HepG2 (cell line): ENCODE data around the gene NDRG2. TPM values are rescaled to one million over a fixed set of nuclear protein-coding genes. Genes with fewer than 3 reads are reported as not detected.
A peak's percentile ranks its signal among the peaks of the same experiment; 100 is the strongest.

ENCODE experiments used
- AFF4 ChIP-seq: sonication (generic); formaldehyde crosslinking; IDR thresholded peaks from 2 replicates; pipeline ENCODE4 v1.4.0; 2020; ENCODE audit warnings: missing genetic modification reagents
- ARNT2 ChIP-seq: sonication (generic); formaldehyde crosslinking; IDR thresholded peaks from 2 replicates; pipeline ENCODE4 v1.8.0; 2022; ENCODE audit warnings: mild to moderate bottlenecking, low read depth, missing genetic modification reagents, moderate library complexity
- CSRNP1 ChIP-seq: sonication (generic); formaldehyde crosslinking; IDR thresholded peaks from 2 replicates; pipeline ENCODE4 v1.8.1; 2023; ENCODE audit warnings: mild to moderate bottlenecking, missing genetic modification reagents
- HDAC1 ChIP-seq: sonication (generic); formaldehyde crosslinking; IDR thresholded peaks from 2 replicates; pipeline ENCODE4 v1.5.1; 2020; ENCODE audit warnings: mild to moderate bottlenecking, missing genetic modification reagents
- HNRNPK ChIP-seq: fragments of 200-400 bp; formaldehyde crosslinking; IDR thresholded peaks from 2 replicates; pipeline ENCODE4 v1.6.1; 2018; ENCODE audit warnings: low read length, low read depth, moderate library complexity, mild to moderate bottlenecking; ENCODE audit not compliant: poor library complexity, severe bottlenecking
- JUN ChIP-seq: sonication (generic); formaldehyde crosslinking; IDR thresholded peaks from 2 replicates; pipeline ENCODE4 v1.4.0; 2020; ENCODE audit warnings: mild to moderate bottlenecking, missing genetic modification reagents
- MXI1 ChIP-seq: IDR thresholded peaks from 3 replicates; pipeline ENCODE4 v1.6.1; 2012; ENCODE audit warnings: low read depth, low read length, inconsistent platforms, borderline replicate concordance
- NFKBIZ ChIP-seq: IDR thresholded peaks from 2 replicates; pipeline ENCODE4 v1.6.1; 2018; ENCODE audit warnings: missing genetic modification reagents, missing compliant biosample characterization
- PAX8 ChIP-seq: sonication (generic); formaldehyde crosslinking; IDR thresholded peaks from 2 replicates; pipeline ENCODE4 v1.8.0; 2022; ENCODE audit warnings: mild to moderate bottlenecking, missing genetic modification reagents, borderline replicate concordance
- RAD51 ChIP-seq: fragments of 450-650 bp; IDR thresholded peaks from 2 replicates; pipeline ENCODE4 v1.6.1; 2016; ENCODE audit warnings: borderline replicate concordance
- SCMH1 ChIP-seq: sonication (generic); formaldehyde crosslinking; IDR thresholded peaks from 2 replicates; pipeline ENCODE4 v1.9.0; 2021; ENCODE audit warnings: missing genetic modification reagents, mild to moderate bottlenecking, borderline replicate concordance
- SKIL ChIP-seq: sonication (generic); formaldehyde crosslinking; IDR thresholded peaks from 2 replicates; pipeline ENCODE4 v1.8.0; 2022; ENCODE audit warnings: missing genetic modification reagents, mild to moderate bottlenecking, moderate library complexity, borderline replicate concordance
- SMYD3 ChIP-seq: sonication (generic); formaldehyde crosslinking; IDR thresholded peaks from 2 replicates; pipeline ENCODE4 v1.8.1; 2023; ENCODE audit warnings: mild to moderate bottlenecking, missing genetic modification reagents
- TOPORS ChIP-seq: sonication (generic); formaldehyde crosslinking; IDR thresholded peaks from 2 replicates; pipeline ENCODE4 v1.8.0; 2023; ENCODE audit warnings: mild to moderate bottlenecking, missing genetic modification reagents
- ZBTB33 ChIP-seq: sonication (generic); formaldehyde crosslinking; IDR thresholded peaks from 2 replicates; pipeline ENCODE4 v1.4.0; 2020; ENCODE audit warnings: missing genetic modification reagents
- ZNF235 ChIP-seq: sonication (generic); formaldehyde crosslinking; IDR thresholded peaks from 2 replicates; pipeline ENCODE4 v1.8.1; 2023; ENCODE audit warnings: mild to moderate bottlenecking, missing genetic modification reagents, borderline replicate concordance
- ZNF333 ChIP-seq: sonication (generic); formaldehyde crosslinking; IDR thresholded peaks from 2 replicates; pipeline ENCODE4 v1.4.0; 2020; ENCODE audit warnings: mild to moderate bottlenecking, missing genetic modification reagents, borderline replicate concordance
- ZNF800 ChIP-seq: sonication (generic); formaldehyde crosslinking; IDR thresholded peaks from 2 replicates; pipeline ENCODE4 v1.4.0; 2020; ENCODE audit warnings: missing genetic modification reagents
- polyA plus RNA-seq, 8 experiments: library from polyadenylated mRNA; depleted of rRNA in 3 of 8; stranded (reverse) in 7 of 8; unstranded in 1 of 8; fragments of >200 nt; fragmentation: Illumina TruSeq in 4 of 8; extraction: Trizol in 4 of 8; gene quantifications; 2 replicates each; pipeline versions ENCODE4 v1.2.1 to v1.2.3, GENCODE V29; 2011 to 2016; ENCODE audit warnings: low read depth in 4 of 8, missing spikeins in 1 of 8, mixed read lengths in 1 of 8; ENCODE audit not compliant: insufficient read depth in 1 of 8
- total RNA-seq, 5 experiments: library from RNA; depleted of rRNA; stranded (reverse); fragments of >200 nt; fragmentation: Illumina TruSeq; extraction: Trizol; gene quantifications; 2 replicates each; pipeline ENCODE4 v1.2.3, GENCODE V29; 2016; ENCODE audit warnings: low read depth in 1 of 5

Gene NDRG2
- total and polyA plus RNA-seq, 2 of the 13 experiments (the other 11 are each of a cell fraction or from before 2014, with no cell fraction given), result 27.2 to 189 TPM

GRCh38 chr14:21070083-21070609, 45.3 kb upstream of the NDRG2 start, which contains the start of gene ARHGEF40 (continued):
- TF ChIP-seq NFKBIZ (CRISPR knock-in tag), result no peak
- TF ChIP-seq ARNT2 (CRISPR knock-in tag), result peak; percentile 83
- no peak for TF ChIP-seq SKIL (CRISPR knock-in tag)
- TF ChIP-seq ZNF235, result no peak; the same call in 1 of the 2 replicates
- TF ChIP-seq JUN (CRISPR knock-in tag), result no peak
- no peak for TF ChIP-seq SCMH1 (CRISPR knock-in tag)
- no peak for TF ChIP-seq SMYD3 (CRISPR knock-in tag)
- TF ChIP-seq AFF4 (CRISPR knock-in tag), result 0 out of 2 replicates have a peak, but pooled peaks have one; percentile 23
- no peak for TF ChIP-seq TOPORS (CRISPR knock-in tag)
- TF ChIP-seq MXI1, result no peak
- no peak for TF ChIP-seq ZNF333 (CRISPR knock-in tag)
- no peak for TF ChIP-seq HDAC1 (CRISPR knock-in tag)
- TF ChIP-seq PAX8 (CRISPR knock-in tag), result no peak
- no peak for TF ChIP-seq ZNF800
- TF ChIP-seq RAD51, result no peak
- TF ChIP-seq CSRNP1, result no peak
- no peak for TF ChIP-seq ZBTB33 (CRISPR knock-in tag)
- peak; percentile 77 for TF ChIP-seq HNRNPK
